ENCODE measurements around the gene AUTS2. TPM values are rescaled to one million over a fixed set of nuclear protein-coding genes. Genes with fewer than 3 reads are reported as not detected.

The AUTS2 gene
- polyA plus RNA-seq, 3 donors = 0.08 to 0.35 TPM; not detected in 1

DNA sequence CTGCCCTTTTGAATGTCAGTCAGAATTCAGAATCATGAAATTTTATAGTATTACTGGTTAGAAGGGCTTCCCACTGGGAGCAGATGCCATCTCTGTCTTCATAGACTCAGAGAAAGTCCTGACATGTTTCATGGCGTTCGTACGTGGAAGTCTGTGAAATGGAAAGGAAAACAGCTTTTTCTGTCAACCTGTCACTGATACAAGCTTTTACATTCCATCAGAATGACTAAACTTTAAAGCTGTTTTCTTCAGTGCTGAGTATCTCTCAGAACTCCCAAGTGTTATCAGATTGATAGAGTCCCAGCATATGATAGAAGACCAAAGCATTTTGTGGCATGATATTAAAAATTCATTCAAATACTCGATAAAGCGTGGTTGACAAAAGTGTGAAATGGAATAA is 807.0 kb downstream of the AUTS2 start:
- no peak overlapping the region for H2AFZ ChIP-seq (ENCODE audit: insufficient read depth, low read depth, low read length, poor library complexity, severe bottlenecking)
- intact Hi-C loops (cut with micrococcal nuclease) = no loop called here
- H3K36me3 ChIP-seq (replicated peaks in 1 of 2; ENCODE audit: control insufficient read depth in 1 of 2, insufficient read depth in 2 of 2, low read length in 2 of 2) = no peaks in the 10 kb centered on the region
- H3K9me3 ChIP-seq (replicated peaks in 1 of 2; ENCODE audit: control insufficient read depth in 1 of 2, insufficient read depth in 1 of 2, low read length in 2 of 2) = no peaks in the 10 kb centered on the region
- 100% methylated on average over 3 of the region's 5 CpGs for WGBS (ENCODE audit: insufficient coverage)
- DNase-seq = no peak
- no peaks in the 10 kb centered on the region for H3K27me3 ChIP-seq (ENCODE audit: control insufficient read depth in 2 of 2, insufficient read depth in 2 of 2, low read length in 2 of 2)
- H3K4me3 ChIP-seq (replicated peaks in 1 of 3; ENCODE audit: low read depth in 2 of 3, low read length in 3 of 3) = no peak overlapping the region
- no peak overlapping the region for H3K4me2 ChIP-seq (replicated peaks; ENCODE audit: extremely low read depth, low read length, poor library complexity, severe bottlenecking)
- Mint-ChIP-seq H3K27ac (no peak overlapping the region), H3K4me3 (no peak overlapping the region), H3K27me3 (ENCODE audit: low read depth in 3 of 3) (peaks cover 0 to 1% (median 0%) of the 10 kb centered on the region in 3 donors), H3K4me1 (no peaks in the 10 kb centered on the region), H3K9me3 (peaks cover 0 to 2% (median 0%) of the 10 kb centered on the region in 7 donors), H3K36me3 (no peaks in the 10 kb centered on the region)
- H3K9ac ChIP-seq (ENCODE audit: insufficient read depth, low read length, poor library complexity, severe bottlenecking) = no peak overlapping the region
- H3K79me2 ChIP-seq (ENCODE audit: insufficient read depth, low read length) = no peaks in the 10 kb centered on the region
- no peaks in the 10 kb centered on the region for H4K20me1 ChIP-seq (ENCODE audit: insufficient read depth, low read length)
- no peaks in the 10 kb centered on the region for H3K4me1 ChIP-seq (ENCODE audit: control insufficient read depth in 1 of 2, insufficient read depth in 2 of 2, low read length in 2 of 2)
- TF ChIP-seq, protein P1, sequence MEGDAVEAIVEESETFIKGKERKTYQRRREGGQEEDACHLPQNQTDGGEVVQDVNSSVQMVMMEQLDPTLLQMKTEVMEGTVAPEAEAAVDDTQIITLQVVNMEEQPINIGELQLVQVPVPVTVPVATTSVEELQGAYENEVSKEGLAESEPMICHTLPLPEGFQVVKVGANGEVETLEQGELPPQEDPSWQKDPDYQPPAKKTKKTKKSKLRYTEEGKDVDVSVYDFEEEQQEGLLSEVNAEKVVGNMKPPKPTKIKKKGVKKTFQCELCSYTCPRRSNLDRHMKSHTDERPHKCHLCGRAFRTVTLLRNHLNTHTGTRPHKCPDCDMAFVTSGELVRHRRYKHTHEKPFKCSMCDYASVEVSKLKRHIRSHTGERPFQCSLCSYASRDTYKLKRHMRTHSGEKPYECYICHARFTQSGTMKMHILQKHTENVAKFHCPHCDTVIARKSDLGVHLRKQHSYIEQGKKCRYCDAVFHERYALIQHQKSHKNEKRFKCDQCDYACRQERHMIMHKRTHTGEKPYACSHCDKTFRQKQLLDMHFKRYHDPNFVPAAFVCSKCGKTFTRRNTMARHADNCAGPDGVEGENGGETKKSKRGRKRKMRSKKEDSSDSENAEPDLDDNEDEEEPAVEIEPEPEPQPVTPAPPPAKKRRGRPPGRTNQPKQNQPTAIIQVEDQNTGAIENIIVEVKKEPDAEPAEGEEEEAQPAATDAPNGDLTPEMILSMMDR (IDR thresholded peaks at IDR 0.05) = no peak
- H3K27ac ChIP-seq (ENCODE audit: low read depth in 1 of 2, low read length in 2 of 2) = no peak overlapping the region

DNA sequence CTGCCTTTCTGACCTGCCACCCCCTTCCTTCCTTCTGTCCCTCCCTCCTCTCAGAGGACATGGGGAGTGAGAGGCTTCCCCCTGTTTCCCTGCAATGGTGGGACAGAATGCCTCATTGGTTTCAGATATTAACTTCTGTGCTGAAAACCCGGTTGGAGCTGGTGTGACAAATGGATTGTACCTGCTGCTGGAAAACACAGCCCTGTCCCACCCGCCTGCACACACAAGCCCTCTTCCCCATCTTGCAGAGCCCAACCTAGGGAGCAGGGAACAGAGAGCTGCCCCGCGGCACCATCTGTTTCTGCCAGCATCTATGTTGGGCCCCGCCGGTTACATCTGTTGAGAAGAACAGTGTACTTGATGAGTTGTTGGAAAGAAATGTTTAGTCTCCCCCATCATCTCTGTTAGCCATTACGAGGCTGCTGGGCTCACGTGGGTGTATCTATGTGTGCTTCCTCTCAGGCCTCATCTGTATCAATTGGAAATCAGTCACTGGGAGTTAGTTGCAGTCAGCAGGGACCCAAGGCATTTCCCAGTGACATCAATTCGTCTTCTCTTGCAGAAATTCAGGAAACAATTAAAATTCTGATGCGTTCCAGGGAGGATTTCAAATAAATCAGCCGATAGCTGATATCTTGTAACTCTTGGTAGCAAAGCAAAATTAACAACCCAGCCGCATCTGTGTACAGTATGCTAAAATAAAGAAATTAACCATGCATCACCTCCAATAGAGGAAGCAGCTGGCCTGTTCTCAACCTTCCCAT is 808.1 kb downstream of the AUTS2 start:
- Histone ChIP-seq H3K36me3 (replicated peaks in 1 of 2; ENCODE audit: control insufficient read depth in 1 of 2, insufficient read depth in 2 of 2, low read length in 2 of 2) (no peaks in the 10 kb centered on the region), H3K9me3 (replicated peaks in 1 of 2; ENCODE audit: control insufficient read depth in 1 of 2, insufficient read depth in 1 of 2, low read length in 2 of 2) (no peaks in the 10 kb centered on the region), H3K27me3 (ENCODE audit: control insufficient read depth in 2 of 2, insufficient read depth in 2 of 2, low read length in 2 of 2) (no peaks in the 10 kb centered on the region), H3K4me1 (ENCODE audit: control insufficient read depth in 1 of 2, insufficient read depth in 2 of 2, low read length in 2 of 2) (no peaks in the 10 kb centered on the region), H2AFZ (ENCODE audit: insufficient read depth, low read depth, low read length, poor library complexity, severe bottlenecking) (no peak overlapping the region), H3K4me3 (replicated peaks in 1 of 3; ENCODE audit: low read depth in 2 of 3, low read length in 3 of 3) (no peak overlapping the region), H3K79me2 (ENCODE audit: insufficient read depth, low read length) (no peaks in the 10 kb centered on the region), H3K27ac (ENCODE audit: low read depth in 1 of 2, low read length in 2 of 2) (no peak overlapping the region), H4K20me1 (ENCODE audit: insufficient read depth, low read length) (no peaks in the 10 kb centered on the region), H3K4me2 (replicated peaks; ENCODE audit: extremely low read depth, low read length, poor library complexity, severe bottlenecking) (no peak overlapping the region), H3K9ac (ENCODE audit: insufficient read depth, low read length, poor library complexity, severe bottlenecking) (no peak overlapping the region)
- no peak for DNase-seq
- no peaks in the 10 kb centered on the region for H3K4me1 Mint-ChIP-seq
- H3K4me3 Mint-ChIP-seq = no peak overlapping the region
- TF ChIP-seq, protein P1 (IDR thresholded peaks at IDR 0.05) = no peak
- no peaks in the 10 kb centered on the region for H3K36me3 Mint-ChIP-seq
- no peak overlapping the region for H3K27ac Mint-ChIP-seq
- WGBS (ENCODE audit: insufficient coverage) = 100% methylated on average over 1 of the region's 12 CpGs
- H3K9me3 Mint-ChIP-seq = peaks cover 0 to 2% (median 0%) of the 10 kb centered on the region in 7 donors
- peaks cover 0 to 1% (median 0%) of the 10 kb centered on the region in 3 donors for H3K27me3 Mint-ChIP-seq (ENCODE audit: low read depth in 3 of 3)
- intact Hi-C loops (cut with micrococcal nuclease) = no loop called here

Data from CD14-positive monocyte (primary cell).